Measurements from ENCODE around the gene ZNF785.

Gene ZNF785

DNA sequence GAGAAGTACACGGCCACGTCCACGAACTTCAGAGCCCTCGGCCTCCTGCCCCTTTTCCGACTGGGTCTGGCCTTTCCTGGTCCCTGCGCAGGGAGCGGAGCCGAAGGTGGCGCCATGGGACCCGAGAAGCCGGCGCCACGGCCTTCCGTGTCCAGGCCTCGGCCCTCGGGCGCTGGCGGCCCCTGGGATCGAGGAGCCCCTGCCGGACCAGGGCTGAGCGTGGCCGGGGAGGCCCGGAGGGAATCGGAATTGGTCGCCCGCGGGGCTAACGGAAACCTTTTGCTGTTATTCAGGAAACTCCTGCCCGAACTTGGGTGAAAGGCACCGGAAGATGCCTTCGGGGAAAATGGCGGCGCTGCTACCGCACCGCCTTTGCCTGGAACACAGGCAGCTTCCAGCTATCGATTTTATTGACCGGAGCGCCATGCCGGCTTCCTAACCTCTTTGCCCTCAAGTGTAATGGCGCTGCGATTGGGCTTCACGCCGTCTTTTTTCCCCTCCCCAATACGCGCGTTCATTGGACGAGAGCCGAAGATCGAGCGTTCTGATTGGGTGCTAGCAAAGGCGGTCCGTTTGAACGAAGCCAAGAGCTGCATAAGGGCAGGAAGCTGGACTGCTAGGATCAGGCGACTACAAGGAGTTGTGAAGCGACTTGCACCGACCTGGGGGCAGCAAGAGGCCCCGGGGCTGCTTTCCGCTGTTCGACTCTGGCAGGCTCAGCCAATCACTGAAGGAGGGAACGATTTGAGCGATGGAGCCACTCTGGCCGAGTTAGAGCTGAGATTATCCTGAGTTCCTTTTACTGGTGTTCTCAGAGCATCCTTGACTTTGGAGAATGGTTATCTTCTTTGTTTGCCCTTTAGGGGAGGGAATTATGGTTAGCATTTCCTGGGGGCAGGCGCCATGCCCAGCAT is 24.7 kb upstream of the ZNF785 start, which contains the start of gene ZNF689:
ZNF689 (minus strand) TSS at position 464 of the 914 bp plus-strand sequence; CDS start at position 116, 348 bp downstream.
- Histone ChIP-seq H2BK120ac (ENCODE audit: insufficient read depth, low read length, poor library complexity) (peak within 1 kb of the TSS; percentile 65), H2AFZ (ENCODE audit: insufficient read depth, low read length, poor library complexity) (peak within 1 kb of the TSS; percentile 89), H3K4me3 (ENCODE audit: low read depth, low read length) (peak within 1 kb of the TSS; percentile 81), H2BK12ac (ENCODE audit: low read length) (no peak within 1 kb of the TSS), H3K9me3 (ENCODE audit: insufficient read depth, low read depth, low read length) (peaks cover 1% of the 10 kb centered on the region), H3K79me1 (ENCODE audit: low read length) (peaks cover 5% of the 10 kb centered on the region), H3K27ac (ENCODE audit: low read depth, low read length) (peak within 1 kb of the TSS; percentile 60), H3K14ac (ENCODE audit: low read length) (peak within 1 kb of the TSS; percentile 81), H3K9ac (ENCODE audit: low read length) (peak within 1 kb of the TSS; percentile 83), H3K4ac (ENCODE audit: low read depth, low read length) (peak within 1 kb of the TSS; percentile 41), H3K18ac (ENCODE audit: low read length) (peak within 1 kb of the TSS; percentile 46), H4K91ac (ENCODE audit: low read depth, low read length) (peak within 1 kb of the TSS; percentile 86), H3K4me2 (ENCODE audit: low read length) (peak within 1 kb of the TSS; percentile 64), H4K8ac (ENCODE audit: low read depth, low read length) (peak within 1 kb of the TSS; percentile 98), H3K79me2 (ENCODE audit: control insufficient read depth, insufficient read depth, low read length, poor library complexity) (peaks cover 5% of the 10 kb centered on the region), H2AK5ac (ENCODE audit: low read length) (peak within 1 kb of the TSS; percentile 3), H4K12ac (ENCODE audit: low read depth, low read length) (peak within 1 kb of the TSS; percentile 91), H3K27me3 (ENCODE audit: insufficient read depth, low read length) (no peaks in the 10 kb centered on the region), H3K36me3 (ENCODE audit: control insufficient read depth in 1 of 2, insufficient read depth in 2 of 2, low read length in 2 of 2) (peaks cover 4 to 7% of the 10 kb centered on the region in 2 experiments), H3K23ac (ENCODE audit: low read length) (no peak within 1 kb of the TSS), H3K4me1 (ENCODE audit: control insufficient read depth in 1 of 2, insufficient read depth in 2 of 2, low read length in 2 of 2) (no peaks in the 10 kb centered on the region), H2BK5ac (ENCODE audit: low read depth, low read length, poor library complexity) (peak within 1 kb of the TSS; percentile 65)
- WGBS (ENCODE audit: extremely low coverage, insufficient coverage, insufficient read length) = no CpG with 5 or more reads among the region's 63 CpGs
- peak; percentile 95 to 99 for DNase-seq

GRCh38 chr16:30609002-30609925 is 23.8 kb upstream of the ZNF785 start:
- Histone ChIP-seq H3K4me1 (ENCODE audit: control insufficient read depth in 1 of 2, insufficient read depth in 2 of 2, low read length in 2 of 2) (no peaks in the 10 kb centered on the region), H3K9ac (ENCODE audit: low read length) (peak overlapping the region; percentile 83), H2BK120ac (ENCODE audit: insufficient read depth, low read length, poor library complexity) (peak overlapping the region; percentile 65), H3K14ac (ENCODE audit: low read length) (peak overlapping the region; percentile 67), H3K27ac (ENCODE audit: low read depth, low read length) (peak overlapping the region; percentile 60), H3K79me2 (ENCODE audit: control insufficient read depth, insufficient read depth, low read length, poor library complexity) (peaks cover 5% of the 10 kb centered on the region), H3K4me3 (ENCODE audit: low read depth, low read length) (peak overlapping the region; percentile 81), H2AFZ (ENCODE audit: insufficient read depth, low read length, poor library complexity) (peak overlapping the region; percentile 12), H3K4ac (ENCODE audit: low read depth, low read length) (peak overlapping the region; percentile 41), H3K36me3 (ENCODE audit: control insufficient read depth in 1 of 2, insufficient read depth in 2 of 2, low read length in 2 of 2) (peaks cover 14 to 17% of the 10 kb centered on the region in 2 experiments), H3K4me2 (ENCODE audit: low read length) (peak overlapping the region; percentile 64), H4K12ac (ENCODE audit: low read depth, low read length) (peak overlapping the region; percentile 15), H3K27me3 (ENCODE audit: insufficient read depth, low read length) (no peaks in the 10 kb centered on the region), H2AK5ac (ENCODE audit: low read length) (peak overlapping the region; percentile 3), H3K9me3 (ENCODE audit: insufficient read depth, low read depth, low read length) (peaks cover 2% of the 10 kb centered on the region), H3K23ac (ENCODE audit: low read length) (no peak overlapping the region), H3K18ac (ENCODE audit: low read length) (peak overlapping the region; percentile 36), H4K8ac (ENCODE audit: low read depth, low read length) (peak overlapping the region; percentile 83), H3K79me1 (ENCODE audit: low read length) (peaks cover 5% of the 10 kb centered on the region), H4K91ac (ENCODE audit: low read depth, low read length) (peak overlapping the region; percentile 84), H2BK5ac (ENCODE audit: low read depth, low read length, poor library complexity) (peak overlapping the region; percentile 65), H2BK12ac (ENCODE audit: low read length) (no peak overlapping the region)
- no CpG with 5 or more reads among the region's 40 CpGs for WGBS (ENCODE audit: extremely low coverage, insufficient coverage, insufficient read length)
- peak; percentile 7 to 48 for DNase-seq

DNA sequence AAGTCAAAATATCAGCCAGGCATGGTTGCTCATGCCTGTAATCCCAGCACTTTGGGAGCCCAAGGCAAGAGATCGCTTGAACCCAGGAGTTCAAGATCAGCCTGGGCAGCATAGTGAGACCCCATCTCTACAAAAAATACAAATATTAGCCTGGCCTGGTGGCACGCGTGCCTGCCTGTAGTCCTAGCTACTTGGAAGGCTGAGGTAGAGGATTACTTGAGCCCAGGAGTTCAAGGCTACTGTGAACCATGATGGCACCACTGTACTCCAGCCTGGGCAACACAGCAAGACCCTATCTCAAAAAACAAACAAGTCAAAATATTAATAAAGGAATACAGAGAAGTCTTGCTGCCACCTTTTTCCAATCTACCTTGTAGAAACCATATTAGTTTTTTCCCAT is 20.5 kb upstream of the ZNF785 start:
- H3K9ac ChIP-seq (ENCODE audit: low read length) = no peak overlapping the region
- H3K27me3 ChIP-seq (ENCODE audit: insufficient read depth, low read length) = no peaks in the 10 kb centered on the region
- no peak overlapping the region for H2BK120ac ChIP-seq (ENCODE audit: insufficient read depth, low read length, poor library complexity)
- H3K27ac ChIP-seq (ENCODE audit: low read depth, low read length) = no peak overlapping the region
- H4K8ac ChIP-seq (ENCODE audit: low read depth, low read length) = no peak overlapping the region
- no peak overlapping the region for H3K4me3 ChIP-seq (ENCODE audit: low read depth, low read length)
- DNase-seq = no peak
- H3K9me3 ChIP-seq (ENCODE audit: insufficient read depth, low read depth, low read length) = peaks cover 2% of the 10 kb centered on the region
- H3K18ac ChIP-seq (ENCODE audit: low read length) = no peak overlapping the region
- H3K36me3 ChIP-seq (ENCODE audit: control insufficient read depth in 1 of 2, insufficient read depth in 2 of 2, low read length in 2 of 2) = peaks cover 15 to 30% of the 10 kb centered on the region in 2 experiments
- no peak overlapping the region for H3K4ac ChIP-seq (ENCODE audit: low read depth, low read length)
- H2BK5ac ChIP-seq (ENCODE audit: low read depth, low read length, poor library complexity) = no peak overlapping the region
- H2AFZ ChIP-seq (ENCODE audit: insufficient read depth, low read length, poor library complexity) = no peak overlapping the region
- H2AK5ac ChIP-seq (ENCODE audit: low read length) = no peak overlapping the region
- H3K4me1 ChIP-seq (ENCODE audit: control insufficient read depth in 1 of 2, insufficient read depth in 2 of 2, low read length in 2 of 2) = no peaks in the 10 kb centered on the region
- no peak overlapping the region for H3K4me2 ChIP-seq (ENCODE audit: low read length)
- no peak overlapping the region for H3K23ac ChIP-seq (ENCODE audit: low read length)
- no peak overlapping the region for H3K14ac ChIP-seq (ENCODE audit: low read length)
- H4K91ac ChIP-seq (ENCODE audit: low read depth, low read length) = no peak overlapping the region
- H3K79me2 ChIP-seq (ENCODE audit: control insufficient read depth, insufficient read depth, low read length, poor library complexity) = peaks cover 5% of the 10 kb centered on the region
- H3K79me1 ChIP-seq (ENCODE audit: low read length) = peaks cover 5% of the 10 kb centered on the region
- whole genome bisulfite sequencing (ENCODE audit: extremely low coverage, insufficient coverage, insufficient read length) = no CpG with 5 or more reads among the region's 3 CpGs
- H4K12ac ChIP-seq (ENCODE audit: low read depth, low read length) = no peak overlapping the region
- no peak overlapping the region for H2BK12ac ChIP-seq (ENCODE audit: low read length)

GRCh38 chr16:30605158-30605557 is 19.7 kb upstream of the ZNF785 start:
- Histone ChIP-seq H3K4me1 (ENCODE audit: control insufficient read depth in 1 of 2, insufficient read depth in 2 of 2, low read length in 2 of 2) (no peaks in the 10 kb centered on the region), H4K91ac (ENCODE audit: low read depth, low read length) (no peak overlapping the region), H3K18ac (ENCODE audit: low read length) (no peak overlapping the region), H3K9me3 (ENCODE audit: insufficient read depth, low read depth, low read length) (peaks cover 2% of the 10 kb centered on the region), H3K4ac (ENCODE audit: low read depth, low read length) (no peak overlapping the region), H4K8ac (ENCODE audit: low read depth, low read length) (no peak overlapping the region), H2BK120ac (ENCODE audit: insufficient read depth, low read length, poor library complexity) (no peak overlapping the region), H3K23ac (ENCODE audit: low read length) (no peak overlapping the region), H2BK12ac (ENCODE audit: low read length) (no peak overlapping the region), H3K27ac (ENCODE audit: low read depth, low read length) (no peak overlapping the region), H2BK5ac (ENCODE audit: low read depth, low read length, poor library complexity) (no peak overlapping the region), H3K79me1 (ENCODE audit: low read length) (peaks cover 5% of the 10 kb centered on the region), H3K4me2 (ENCODE audit: low read length) (no peak overlapping the region), H3K79me2 (ENCODE audit: control insufficient read depth, insufficient read depth, low read length, poor library complexity) (peaks cover 5% of the 10 kb centered on the region), H3K14ac (ENCODE audit: low read length) (no peak overlapping the region), H3K4me3 (ENCODE audit: low read depth, low read length) (no peak overlapping the region), H3K36me3 (ENCODE audit: control insufficient read depth in 1 of 2, insufficient read depth in 2 of 2, low read length in 2 of 2) (peaks cover 15 to 30% of the 10 kb centered on the region in 2 experiments), H3K27me3 (ENCODE audit: insufficient read depth, low read length) (no peaks in the 10 kb centered on the region), H3K9ac (ENCODE audit: low read length) (no peak overlapping the region), H2AFZ (ENCODE audit: insufficient read depth, low read length, poor library complexity) (no peak overlapping the region), H2AK5ac (ENCODE audit: low read length) (no peak overlapping the region), H4K12ac (ENCODE audit: low read depth, low read length) (no peak overlapping the region)
- no CpG with 5 or more reads among the region's 15 CpGs for WGBS (ENCODE audit: extremely low coverage, insufficient coverage, insufficient read length)
- DNase-seq = peak in 1 of 2 donors; percentile 1

All from trophoblast cell (in vitro differentiated cells and primary cell).